Mammary epithelial cell (primary cell): Measurements from ENCODE around the gene ARHGEF28.

Experiments
- EZH2 ChIP-seq: IDR thresholded peaks from 2 replicates; pipeline ENCODE4 v1.6.1; 2012; ENCODE audit warnings: low read length, inconsistent platforms, borderline replicate concordance
- TF ChIP-seq, protein P1 (sequence below), 2 donors: IDR thresholded peaks in 1 of 2; conservative IDR thresholded peaks in 1 of 2; 2 replicates each; pipeline ENCODE4 v1.5.1; 2011 to 2012; ENCODE audit warnings: inconsistent platforms in 2 of 2, low read length in 2 of 2, mild to moderate bottlenecking in 2 of 2, control low read depth in 1 of 2, low read depth in 1 of 2; ENCODE audit not compliant: insufficient read depth in 1 of 2; ENCODE audit errors: extremely low read depth in 1 of 2

DNA sequence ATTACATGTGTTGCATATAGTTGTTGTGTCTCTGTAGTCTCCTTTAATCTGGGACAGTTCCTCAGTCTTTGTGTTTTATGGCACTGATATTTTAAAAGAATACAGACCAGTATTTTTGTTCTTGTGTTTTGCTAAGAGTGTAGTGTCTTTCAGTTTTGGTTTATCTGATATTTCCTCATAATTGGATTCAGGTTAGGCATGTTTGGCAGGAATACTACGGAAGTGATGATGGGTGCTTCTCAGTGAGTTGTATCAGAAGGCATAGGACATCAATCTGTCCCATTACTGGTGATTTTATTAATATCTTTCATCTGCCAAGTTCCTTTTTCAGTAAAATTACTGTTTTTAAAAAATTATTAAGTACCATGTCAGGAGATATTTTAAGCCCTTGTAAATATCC lies 212.9 kb downstream of the ARHGEF28 start:
- TF ChIP-seq, protein P1, sequence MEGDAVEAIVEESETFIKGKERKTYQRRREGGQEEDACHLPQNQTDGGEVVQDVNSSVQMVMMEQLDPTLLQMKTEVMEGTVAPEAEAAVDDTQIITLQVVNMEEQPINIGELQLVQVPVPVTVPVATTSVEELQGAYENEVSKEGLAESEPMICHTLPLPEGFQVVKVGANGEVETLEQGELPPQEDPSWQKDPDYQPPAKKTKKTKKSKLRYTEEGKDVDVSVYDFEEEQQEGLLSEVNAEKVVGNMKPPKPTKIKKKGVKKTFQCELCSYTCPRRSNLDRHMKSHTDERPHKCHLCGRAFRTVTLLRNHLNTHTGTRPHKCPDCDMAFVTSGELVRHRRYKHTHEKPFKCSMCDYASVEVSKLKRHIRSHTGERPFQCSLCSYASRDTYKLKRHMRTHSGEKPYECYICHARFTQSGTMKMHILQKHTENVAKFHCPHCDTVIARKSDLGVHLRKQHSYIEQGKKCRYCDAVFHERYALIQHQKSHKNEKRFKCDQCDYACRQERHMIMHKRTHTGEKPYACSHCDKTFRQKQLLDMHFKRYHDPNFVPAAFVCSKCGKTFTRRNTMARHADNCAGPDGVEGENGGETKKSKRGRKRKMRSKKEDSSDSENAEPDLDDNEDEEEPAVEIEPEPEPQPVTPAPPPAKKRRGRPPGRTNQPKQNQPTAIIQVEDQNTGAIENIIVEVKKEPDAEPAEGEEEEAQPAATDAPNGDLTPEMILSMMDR (conservative IDR thresholded peaks at IDR 0.05 in 1 of 2, IDR thresholded peaks at IDR 0.05 in 1 of 2; ENCODE audit: extremely low read depth in 1 of 2, insufficient read depth in 1 of 2, low read depth in 1 of 2, low read length in 2 of 2), result no peak
- no peak for TF ChIP-seq EZH2
